Parathyroid adenoma (tissue), 2 donors: ENCODE results near the gene GOLGA8A.
"Not testable (repeated sequence)": the region's sequence is repeated elsewhere in the genome, so short reads cannot be mapped to it uniquely, and the experiment has no call there.

Experiments used
- H2AFZ ChIP-seq: fragments of 300-600 bp; sonication (generic); one replicate; pipeline ENCODE4 v1.7.0; 2017; ENCODE audit warnings: antibody characterized with exemption, mild to moderate bottlenecking
- H3K27ac ChIP-seq: fragments of 300-600 bp; sonication (generic); one replicate; pipeline ENCODE4 v1.7.0; 2017
- H3K27me3 ChIP-seq: fragments of 300-600 bp; sonication (generic); one replicate; pipeline ENCODE4 v1.7.0; 2017; ENCODE audit warnings: low read length; ENCODE audit not compliant: control insufficient read depth, insufficient read depth
- H3K36me3 ChIP-seq: fragments of 300-600 bp; sonication (generic); one replicate; pipeline ENCODE4 v1.7.0; 2017; ENCODE audit warnings: low read length; ENCODE audit not compliant: control insufficient read depth, insufficient read depth
- H3K4me1 ChIP-seq: fragments of 300-600 bp; sonication (generic); one replicate; pipeline ENCODE4 v1.7.0; 2017; ENCODE audit warnings: control low read depth
- H3K4me2 ChIP-seq: fragments of 300-600 bp; sonication (generic); one replicate; pipeline ENCODE4 v1.7.0; 2017; ENCODE audit warnings: low read length
- H3K4me3 ChIP-seq: fragments of 300-600 bp; sonication (generic); one replicate; pipeline ENCODE4 v1.7.0; 2017; ENCODE audit warnings: low read depth, low read length
- H3K79me2 ChIP-seq: fragments of 300-600 bp; sonication (generic); one replicate; pipeline ENCODE4 v1.7.0; 2017; ENCODE audit warnings: control low read depth
- H3K9ac ChIP-seq: fragments of 300-600 bp; sonication (generic); one replicate; pipeline ENCODE4 v1.7.0; 2017; ENCODE audit warnings: mild to moderate bottlenecking
- H3K9me3 ChIP-seq: fragments of 300-600 bp; sonication (generic); one replicate; pipeline ENCODE4 v1.7.0; 2017; ENCODE audit warnings: low read length; ENCODE audit not compliant: control insufficient read depth
- donor health status: primary hyperparathyroidism.

The GOLGA8A gene

GRCh38 chr15:34409511-34409910 is 28.1 kb downstream of the GOLGA8A start:
- H3K4me3 ChIP-seq, H3K79me2 ChIP-seq, H3K4me1 ChIP-seq, H3K4me2 ChIP-seq, H3K27me3 ChIP-seq, H3K36me3 ChIP-seq, H3K9ac ChIP-seq, H3K9me3 ChIP-seq, H3K27ac ChIP-seq, H2AFZ ChIP-seq: not testable (repeated sequence)

DNA sequence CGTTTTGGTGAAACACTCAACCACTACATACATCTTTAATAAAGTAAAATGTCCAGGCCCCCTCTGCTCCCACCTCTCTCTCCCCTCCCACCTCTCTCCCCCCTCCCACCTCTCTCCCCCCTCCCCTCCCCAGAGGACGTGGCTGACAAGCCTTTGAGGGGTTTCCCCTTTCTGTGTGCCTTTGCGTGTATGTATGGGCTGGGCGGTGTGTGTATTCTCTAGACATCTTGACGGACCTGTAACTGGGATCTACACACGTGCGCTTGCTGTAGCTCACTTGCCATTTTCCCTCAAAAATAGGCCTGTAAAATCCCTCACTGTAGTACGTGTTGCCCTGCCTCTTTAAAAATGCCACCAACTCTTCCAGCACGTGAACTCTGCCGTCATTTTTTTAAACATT is 28.6 kb downstream of the GOLGA8A start:
- not testable (repeated sequence) for H3K27me3 ChIP-seq, H2AFZ ChIP-seq, H3K9ac ChIP-seq, H3K4me1 ChIP-seq, H3K9me3 ChIP-seq, H3K4me3 ChIP-seq, H3K27ac ChIP-seq, H3K79me2 ChIP-seq, H3K4me2 ChIP-seq, H3K36me3 ChIP-seq

GRCh38 chr15:34403899-34404298 is 33.7 kb downstream of the GOLGA8A start:
- H3K27ac ChIP-seq, H3K36me3 ChIP-seq: not testable (repeated sequence)

DNA sequence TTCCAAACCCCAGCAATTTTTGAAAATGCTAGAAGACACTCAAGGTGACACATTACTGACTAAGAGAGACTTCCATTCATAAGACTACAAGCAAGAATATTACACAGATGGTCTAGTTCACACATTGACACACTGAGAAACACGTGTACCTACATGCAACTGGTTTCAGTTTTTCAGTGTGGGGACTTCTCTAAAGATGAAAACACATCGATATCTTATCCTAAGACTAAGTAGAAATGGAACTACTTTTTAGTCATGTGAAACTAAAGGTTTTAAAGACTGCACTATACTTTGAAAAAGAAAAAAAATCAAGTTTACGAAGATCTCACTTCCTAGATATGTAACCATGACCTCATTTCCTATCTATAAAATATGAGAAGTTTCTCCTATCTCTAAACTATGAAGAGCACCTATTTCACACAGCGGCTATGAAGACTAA is 34.4 kb downstream of the GOLGA8A start:
- H3K79me2 ChIP-seq, H2AFZ ChIP-seq, H3K4me2 ChIP-seq, H3K27ac ChIP-seq, H3K4me3 ChIP-seq, H3K4me1 ChIP-seq, H3K9me3 ChIP-seq, H3K36me3 ChIP-seq, H3K27me3 ChIP-seq, H3K9ac ChIP-seq: not testable (repeated sequence)

More at GRCh38 chr15:34403899-34404298, 33.7 kb downstream of the GOLGA8A start:
- H3K9me3 ChIP-seq, H3K4me1 ChIP-seq, H3K27me3 ChIP-seq, H3K4me3 ChIP-seq, H3K79me2 ChIP-seq, H3K4me2 ChIP-seq, H2AFZ ChIP-seq, H3K9ac ChIP-seq: not testable (repeated sequence)

GRCh38 chr15:34397637-34398259 is 39.9 kb downstream of the GOLGA8A start:
- H3K4me3 ChIP-seq, H3K27ac ChIP-seq, H3K79me2 ChIP-seq, H3K36me3 ChIP-seq, H3K4me1 ChIP-seq, H2AFZ ChIP-seq, H3K9ac ChIP-seq, H3K4me2 ChIP-seq, H3K27me3 ChIP-seq, H3K9me3 ChIP-seq: not testable (repeated sequence)

DNA sequence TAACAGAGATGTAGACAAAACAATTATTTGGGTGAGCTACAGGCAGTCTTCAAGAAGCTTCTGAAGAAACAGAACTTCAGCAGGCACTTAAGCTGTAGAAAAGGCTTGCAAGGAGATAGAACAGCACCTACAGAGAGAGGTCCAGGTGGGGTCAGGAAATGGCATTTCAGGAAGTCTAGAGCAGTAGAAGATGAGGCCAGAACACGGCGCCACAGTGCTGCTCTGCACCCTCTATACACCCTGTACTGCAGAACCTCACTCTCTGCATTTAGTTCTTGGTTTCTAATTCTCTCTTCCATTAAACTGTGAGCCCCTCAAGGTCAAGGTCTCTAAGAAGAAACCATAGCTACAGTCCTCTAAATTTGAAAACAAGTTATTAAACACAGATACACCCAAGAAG is 44.6 kb downstream of the GOLGA8A start:
- not testable (repeated sequence) for H3K79me2 ChIP-seq, H3K4me3 ChIP-seq, H3K36me3 ChIP-seq, H2AFZ ChIP-seq, H3K27me3 ChIP-seq, H3K4me1 ChIP-seq, H3K4me2 ChIP-seq, H3K9me3 ChIP-seq, H3K27ac ChIP-seq, H3K9ac ChIP-seq

DNA sequence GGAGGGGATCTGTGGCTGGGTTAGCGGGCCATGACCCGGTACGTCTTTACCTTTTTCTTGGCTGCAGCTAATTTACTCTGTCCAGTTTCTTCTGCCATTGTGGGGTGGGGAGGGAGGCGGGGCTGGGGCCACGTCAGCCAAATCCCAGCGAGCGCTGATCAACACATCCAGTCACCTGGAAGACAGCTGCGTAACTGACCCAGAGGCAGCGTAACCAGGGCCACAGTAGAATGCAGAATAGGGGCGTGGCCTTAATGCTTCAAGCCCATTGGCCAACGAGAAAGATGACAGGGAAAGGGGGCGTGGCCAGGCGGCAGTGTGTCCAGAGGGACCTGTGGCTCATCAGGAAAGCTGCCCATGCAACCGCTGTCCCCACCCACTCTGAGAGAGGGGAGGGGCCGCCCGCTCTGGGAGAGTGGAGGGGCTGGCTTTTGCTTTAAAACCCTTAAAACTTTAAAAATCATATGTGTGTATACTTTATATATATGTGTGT is 48.0 kb downstream of the GOLGA8A start:
- H3K9me3 ChIP-seq, H3K27ac ChIP-seq, H3K9ac ChIP-seq, H3K4me2 ChIP-seq, H3K27me3 ChIP-seq, H3K4me3 ChIP-seq, H3K4me1 ChIP-seq, H3K36me3 ChIP-seq, H3K79me2 ChIP-seq, H2AFZ ChIP-seq: not testable (repeated sequence)
